Coronary artery (tissue), 2 donors: ENCODE data around the gene TTC28.

Source experiments
- DNase-seq: peaks from one replicate; pipeline ENCODE4 v3.0.0-alpha.2; 2017; ENCODE audit warnings: low spot score
- H3K27ac ChIP-seq, 2 donors: fragments of 200-600 bp; sonication (generic); one replicate each; pipeline ENCODE4 v1.5.1; 2016 to 2019
- H3K4me3 ChIP-seq: fragments of 200-600 bp; sonication (generic); 2 replicates; pipeline ENCODE4 v1.5.1; 2016; ENCODE audit warnings: mild to moderate bottlenecking, moderate library complexity
- CTCF ChIP-seq: fragments of 200-600 bp; sonication (generic); IDR thresholded peaks from one replicate; pipeline ENCODE4 v1.5.1; 2019; ENCODE audit warnings: antibody characterized with exemption

Gene TTC28

GRCh38 chr22:28419919-28420318, 259.7 kb downstream of the TTC28 start:
- TF ChIP-seq CTCF: no peak
- no peak overlapping the region for H3K4me3 ChIP-seq
- no peak for DNase-seq
- no peak overlapping the region for H3K27ac ChIP-seq

GRCh38 chr22:28418008-28418407, 261.6 kb downstream of the TTC28 start:
- DNase-seq: no peak
- TF ChIP-seq CTCF: no peak
- no peak overlapping the region for H3K4me3 ChIP-seq
- H3K27ac ChIP-seq: no peak overlapping the region

- Histone ChIP-seq H3K27ac (no peak overlapping the region), H3K4me3 (no peak overlapping the region)
- no peak for TF ChIP-seq CTCF
- DNase-seq: no peak
These were observed 262.2 kb downstream of the TTC28 start for GRCh38 chr22:28417431-28417830.

- TF ChIP-seq CTCF: no peak
- Histone ChIP-seq H3K4me3 (no peak overlapping the region), H3K27ac (no peak overlapping the region)
- DNase-seq: no peak
These were observed 264.7 kb downstream of the TTC28 start for GRCh38 chr22:28414913-28415312.

GRCh38 chr22:28413612-28414399, 265.8 kb downstream of the TTC28 start:
- Histone ChIP-seq H3K27ac (peak overlapping the region in 1 of 2 donors; percentile 2), H3K4me3 (no peak overlapping the region)
- no peak for TF ChIP-seq CTCF
- DNase-seq: no peak

- DNase-seq: no peak
- Histone ChIP-seq H3K27ac (no peak overlapping the region), H3K4me3 (no peak overlapping the region)
- no peak for TF ChIP-seq CTCF
These were observed 267.5 kb downstream of the TTC28 start for GRCh38 chr22:28412109-28412508.

- Histone ChIP-seq H3K27ac (no peak overlapping the region), H3K4me3 (peak overlapping the region; percentile 10)
- DNase-seq: no peak
- TF ChIP-seq CTCF: no peak
These were observed 268.5 kb downstream of the TTC28 start for GRCh38 chr22:28411125-28411524.
